NCI-H2081 (cell line): ENCODE data around the gene KRT39.
A peak's percentile ranks its signal among the peaks of the same experiment; 100 is the strongest.
"Not testable (repeated sequence)": the region's sequence is repeated elsewhere in the genome, so short reads cannot be mapped to it uniquely, and the experiment has no call there.

Experiments used
- DNase-seq, 2 experiments: peaks; one replicate each; lab custom pipeline; 2025; lab: John Stamatoyannopoulos, UW

KRT39 gene

DNA sequence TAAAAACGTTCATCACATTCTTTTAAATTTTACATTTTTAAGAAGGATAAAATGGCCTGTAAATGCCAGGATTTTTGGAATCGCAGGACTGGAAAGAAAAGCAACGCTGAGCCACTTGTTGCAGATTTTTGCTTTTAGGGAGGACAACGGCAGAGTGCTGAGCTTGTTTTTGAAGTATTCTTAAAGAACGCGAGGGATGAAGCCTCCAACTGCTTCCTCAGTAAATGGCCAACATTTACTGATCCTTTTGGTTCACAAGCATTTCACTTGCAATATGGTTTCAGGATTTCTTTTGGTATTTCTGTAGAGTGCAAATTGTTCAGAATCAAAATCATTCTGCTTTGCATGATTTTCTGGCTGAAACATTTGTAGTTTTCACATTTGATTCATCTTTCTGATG lies 26.5 kb downstream of the KRT39 start:
- DNase-seq: no peak

DNA sequence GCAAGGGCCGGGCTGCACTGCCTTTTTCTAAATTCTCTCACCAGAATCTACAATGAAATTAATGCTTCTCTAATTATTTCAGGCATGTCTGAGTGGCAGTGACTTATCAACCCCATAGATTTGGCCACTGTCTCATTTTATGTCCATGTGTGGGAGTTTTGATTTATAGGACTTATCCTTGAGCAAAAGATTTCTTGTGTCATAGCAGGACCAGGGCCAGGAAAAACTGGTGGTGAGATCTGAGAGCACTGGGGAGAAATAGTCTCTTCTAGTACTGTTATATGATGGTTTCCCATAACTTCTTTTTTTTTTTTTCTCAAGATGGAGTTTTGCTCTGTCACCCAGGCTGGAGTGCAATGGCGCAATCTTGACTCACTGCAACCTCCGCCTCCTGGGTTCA lies 27.8 kb downstream of the KRT39 start:
- DNase-seq: no peak

DNA sequence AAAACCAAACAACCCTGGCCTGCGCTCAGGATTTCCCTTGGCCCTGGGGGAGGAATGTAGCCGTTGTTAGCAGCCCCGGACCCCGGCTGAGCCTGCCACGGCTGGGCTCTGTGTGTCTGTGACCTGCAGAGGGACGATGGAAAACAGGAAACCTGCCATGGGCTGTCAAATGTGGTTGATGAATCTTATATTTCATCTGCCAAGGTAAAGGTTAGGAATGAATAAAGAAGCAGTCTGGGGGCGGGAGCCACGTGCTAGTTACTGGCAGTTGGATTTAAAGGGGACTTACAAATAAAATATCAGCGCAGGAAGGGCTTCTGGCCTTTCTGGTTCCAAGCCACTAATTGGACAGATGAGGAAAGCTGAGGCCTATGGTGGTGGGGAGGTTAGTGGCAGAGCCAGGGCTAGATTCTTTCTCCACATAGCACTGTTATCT lies 29.3 kb downstream of the KRT39 start, which contains the start of gene KRT23:
Gene KRT23, minus strand, starts transcription at position 263 of the 436 bp plus-strand sequence. CDS start 1,043 bp downstream, outside the sequence.
- DNase-seq: peak in 1 of 2 experiments; percentile 9

DNA sequence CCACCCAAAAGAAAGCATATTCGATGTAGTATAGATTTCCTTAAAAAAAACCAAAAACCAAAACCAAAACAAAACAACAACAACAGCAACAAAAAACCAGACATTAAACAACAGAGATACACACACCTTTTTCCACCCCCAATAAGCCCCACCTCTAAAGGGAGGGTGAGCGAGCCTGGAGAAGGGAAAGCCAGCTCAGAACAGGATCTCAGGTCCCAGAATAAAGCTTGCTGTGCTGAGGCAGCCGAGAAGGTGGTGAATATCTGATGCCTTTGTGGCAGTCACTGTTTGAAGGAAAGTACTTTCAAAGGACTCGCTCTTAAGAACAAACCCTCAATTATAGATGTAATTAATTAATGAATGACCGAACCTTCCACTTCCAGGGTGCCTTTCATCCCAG lies 29.8 kb downstream of the KRT39 start:
- DNase-seq: no peak

DNA sequence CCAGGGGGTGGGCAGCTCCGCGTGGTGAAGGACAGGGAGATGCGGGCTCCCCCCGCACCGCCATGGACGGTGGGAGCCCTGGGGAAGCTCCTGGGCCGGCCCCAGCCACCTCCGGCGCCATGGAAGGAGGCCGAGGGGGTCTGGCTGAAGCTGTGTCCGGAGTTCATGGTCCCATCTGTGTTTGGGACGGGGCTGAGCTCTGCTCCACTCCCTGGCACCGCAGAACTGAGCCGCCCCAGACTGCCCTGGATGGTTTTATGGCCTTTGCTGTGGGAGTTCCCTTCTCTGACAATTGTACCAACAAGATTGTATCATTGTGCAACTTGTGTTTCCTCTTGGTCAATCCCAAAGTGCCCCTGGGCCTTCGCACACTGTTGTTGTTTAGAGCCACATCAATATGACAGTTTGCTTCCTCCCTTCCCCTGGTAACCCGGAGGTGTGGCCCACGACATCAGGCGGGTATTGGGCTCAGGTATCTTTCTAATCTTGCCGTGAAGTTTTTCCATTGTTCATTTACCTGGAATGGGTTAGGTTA lies 30.2 kb downstream of the KRT39 start:
- no peak for DNase-seq

DNA sequence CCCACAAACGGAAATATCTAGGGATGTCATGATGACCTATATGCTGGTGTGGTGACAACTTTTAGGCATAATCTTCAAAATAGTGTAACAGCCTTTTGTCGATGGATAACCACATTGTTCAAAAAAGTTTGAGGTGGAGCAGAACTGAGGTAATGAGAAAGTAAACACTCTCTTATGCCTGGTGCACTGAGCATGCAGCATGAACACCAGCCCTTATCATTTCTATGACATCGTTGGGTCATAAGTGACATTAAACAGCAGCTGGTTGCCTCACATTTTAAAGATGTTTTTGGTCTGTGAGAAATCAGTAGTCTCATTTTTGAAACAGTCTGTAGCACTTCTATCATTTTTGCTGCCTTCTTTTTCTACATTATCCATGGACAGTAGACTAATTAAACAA lies 31.1 kb downstream of the KRT39 start:
- DNase-seq: no peak

DNA sequence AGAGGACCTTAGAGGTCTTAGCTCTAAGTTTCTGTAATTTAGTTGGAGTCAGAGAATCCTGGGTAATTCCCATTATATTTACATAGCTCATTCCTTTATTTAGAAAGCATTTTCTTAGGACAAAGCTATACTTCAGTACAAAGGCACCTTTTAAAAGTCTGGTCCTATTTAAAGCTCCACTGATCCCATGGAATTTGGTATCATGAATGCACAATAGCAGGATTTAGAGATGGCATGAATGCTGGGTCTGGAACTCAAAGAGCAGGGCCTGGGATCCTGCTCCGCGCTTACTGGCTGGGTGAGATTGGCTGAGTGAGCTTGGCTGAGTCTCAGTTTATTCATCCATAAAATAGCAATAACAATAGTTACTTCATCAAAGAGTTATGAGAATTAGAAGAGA lies 34.1 kb downstream of the KRT39 start:
- DNase-seq: no peak

DNA sequence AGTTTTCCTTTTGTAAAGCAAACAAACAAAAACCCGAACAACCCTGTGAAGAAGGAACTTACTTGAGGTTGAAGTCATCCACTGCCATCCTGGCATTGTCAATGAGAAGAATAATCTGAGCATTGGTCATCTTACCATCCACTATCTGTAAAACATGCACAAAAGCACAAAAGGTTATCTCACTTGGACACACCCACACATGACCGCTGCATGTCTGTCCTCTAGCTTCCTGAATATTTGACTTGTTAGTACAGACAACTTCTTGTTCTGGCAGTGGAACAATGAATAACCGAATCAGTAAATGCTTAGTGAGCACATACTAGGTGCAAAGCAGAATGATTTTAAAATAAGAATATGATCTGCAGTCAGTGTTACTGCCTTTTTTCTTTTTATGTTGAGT lies 35.4 kb downstream of the KRT39 start:
- DNase-seq: no peak

DNA sequence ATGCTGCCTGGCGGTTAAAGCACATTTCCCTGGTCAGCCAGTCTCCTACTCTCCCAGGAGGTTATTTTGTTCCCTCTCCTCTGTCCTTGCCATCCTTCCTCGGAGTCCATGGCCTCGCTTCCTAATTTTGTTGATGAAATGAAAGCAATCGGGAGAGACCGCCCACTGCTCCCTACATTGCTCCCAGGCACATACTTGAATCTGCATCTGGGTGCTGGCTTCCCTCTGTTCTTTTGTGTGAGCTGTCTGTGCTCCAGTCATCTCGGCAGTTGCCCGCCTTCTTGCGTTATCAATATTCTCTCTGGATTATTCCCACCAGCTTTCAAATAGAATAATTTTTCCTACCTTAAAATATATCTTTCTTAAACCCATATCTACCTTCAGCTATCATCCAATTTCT lies 40.4 kb downstream of the KRT39 start:
- DNase-seq: no peak

DNA sequence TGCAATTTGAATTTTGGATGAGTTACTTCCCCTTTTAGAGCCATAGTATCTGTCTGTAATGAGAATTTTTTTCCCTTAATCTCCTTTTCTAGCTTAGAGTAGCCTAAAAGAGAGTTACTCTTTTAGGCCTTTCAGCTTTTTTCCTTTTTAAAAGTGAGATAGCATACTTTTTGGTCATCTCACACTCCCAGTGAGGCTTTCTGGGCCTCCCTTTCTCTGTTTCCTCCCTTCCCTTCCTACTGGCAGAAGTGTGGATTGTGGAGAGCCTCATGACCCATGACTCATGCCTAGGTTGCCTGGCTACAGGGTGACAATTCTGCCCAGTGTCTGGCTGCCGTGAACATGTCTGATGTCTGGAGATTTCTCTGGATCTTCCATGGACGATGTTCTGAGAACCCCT lies 44.5 kb downstream of the KRT39 start:
- no peak for DNase-seq

DNA sequence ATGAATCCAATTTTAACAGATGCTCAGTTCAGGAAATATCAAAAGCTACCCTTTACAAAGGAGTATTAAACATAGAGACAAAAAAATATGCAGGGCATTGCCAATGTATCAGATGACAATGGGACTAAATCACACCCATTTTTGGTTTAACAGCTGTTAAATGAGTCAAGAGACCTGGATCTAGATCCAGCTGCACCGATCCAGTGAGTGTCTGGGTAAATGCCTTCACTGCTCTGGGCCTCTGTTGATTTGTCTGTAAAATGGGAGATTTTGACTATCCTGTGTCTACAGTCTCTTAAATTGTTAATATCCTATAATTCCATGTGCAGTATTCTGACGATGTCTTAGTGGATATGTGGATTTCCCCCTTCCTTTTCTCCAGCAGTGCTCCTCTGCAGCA lies 45.7 kb downstream of the KRT39 start:
- no peak for DNase-seq

DNA sequence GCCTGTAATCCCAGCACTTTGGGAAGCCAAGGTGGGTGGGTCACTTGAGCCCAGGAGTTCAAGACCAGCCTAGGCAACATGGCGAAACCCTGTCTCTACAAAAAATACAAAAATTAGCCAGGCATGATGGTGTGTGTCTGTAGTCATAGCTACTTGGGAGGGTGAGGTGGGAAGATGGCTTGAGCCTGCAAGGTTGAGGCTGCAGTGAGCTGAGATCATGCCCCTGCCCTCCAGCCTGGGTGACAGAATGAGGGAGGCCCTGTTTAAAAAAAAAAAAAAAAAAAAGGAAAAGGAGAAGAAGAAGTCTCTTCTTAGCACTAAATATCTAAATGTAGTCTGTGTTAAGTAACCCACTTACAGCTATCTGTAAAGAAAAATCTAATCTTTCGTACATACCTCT lies 49.6 kb downstream of the KRT39 start:
- not testable (repeated sequence) for DNase-seq

DNA sequence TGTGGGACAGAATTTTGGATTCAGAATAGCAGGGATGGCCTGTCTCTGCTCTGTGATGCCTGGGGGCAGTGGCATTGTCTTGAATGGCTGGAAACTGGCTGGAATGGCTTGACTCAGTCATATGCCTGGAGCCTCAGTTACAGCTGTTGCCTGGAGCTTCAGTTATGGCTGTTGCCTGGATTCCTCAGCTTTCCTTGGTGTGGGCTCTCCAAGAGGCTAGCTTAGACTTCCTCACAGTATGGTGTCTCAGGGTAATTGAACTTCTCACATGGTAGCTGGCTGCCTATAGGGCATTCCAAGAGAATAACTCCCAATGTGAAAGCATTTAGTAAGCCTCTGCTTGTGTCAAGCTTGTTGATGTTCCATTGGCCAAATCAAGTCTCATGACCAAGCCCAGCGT lies 50.4 kb downstream of the KRT39 start:
- no peak for DNase-seq

DNA sequence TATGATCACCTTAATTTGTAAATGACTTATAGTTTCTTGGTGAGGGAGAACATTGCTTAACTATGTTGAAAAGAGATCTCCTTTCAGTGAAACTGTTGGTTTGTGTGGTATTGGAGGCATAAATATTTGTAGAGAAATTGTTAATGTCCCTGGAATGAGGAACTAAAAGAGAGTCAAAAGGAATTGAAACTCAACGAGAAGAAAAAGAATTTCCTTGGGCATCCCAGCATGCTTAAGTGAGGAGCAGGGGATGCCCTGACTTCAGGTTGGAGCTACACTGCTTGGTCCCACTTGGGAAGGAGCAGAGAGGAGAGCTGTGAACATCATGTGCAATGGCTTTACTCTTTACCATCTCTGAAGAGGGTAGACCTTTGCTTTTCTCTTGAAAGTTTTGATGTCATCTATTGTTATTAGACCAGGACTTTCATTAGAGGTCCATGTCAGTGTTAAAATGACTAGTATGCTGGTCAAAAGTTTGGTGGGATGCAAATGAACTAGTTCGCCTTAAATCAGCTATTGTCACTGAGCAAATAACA lies 51.0 kb downstream of the KRT39 start:
- no peak for DNase-seq

DNA sequence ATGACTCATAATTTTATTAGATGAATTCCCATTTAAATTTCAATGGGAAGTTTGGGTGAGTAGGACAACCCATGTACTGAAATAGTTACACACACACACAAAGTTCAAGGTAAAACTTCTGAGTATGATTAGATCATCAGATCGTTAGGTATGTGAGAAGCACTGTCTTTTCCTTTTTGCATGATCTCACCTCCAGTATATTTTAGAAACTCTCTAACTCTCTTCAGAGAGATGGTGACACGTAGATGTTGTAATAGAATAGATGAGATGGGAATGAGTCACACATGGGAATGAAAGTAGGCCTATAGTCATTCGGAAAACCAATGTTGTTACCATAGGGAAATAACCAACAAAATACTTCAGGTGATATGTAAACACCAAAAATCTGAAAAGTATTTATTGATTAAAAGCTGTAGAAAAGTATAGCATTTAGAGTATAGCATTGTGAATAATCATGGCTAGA lies 51.5 kb downstream of the KRT39 start:
- DNase-seq: no peak

DNA sequence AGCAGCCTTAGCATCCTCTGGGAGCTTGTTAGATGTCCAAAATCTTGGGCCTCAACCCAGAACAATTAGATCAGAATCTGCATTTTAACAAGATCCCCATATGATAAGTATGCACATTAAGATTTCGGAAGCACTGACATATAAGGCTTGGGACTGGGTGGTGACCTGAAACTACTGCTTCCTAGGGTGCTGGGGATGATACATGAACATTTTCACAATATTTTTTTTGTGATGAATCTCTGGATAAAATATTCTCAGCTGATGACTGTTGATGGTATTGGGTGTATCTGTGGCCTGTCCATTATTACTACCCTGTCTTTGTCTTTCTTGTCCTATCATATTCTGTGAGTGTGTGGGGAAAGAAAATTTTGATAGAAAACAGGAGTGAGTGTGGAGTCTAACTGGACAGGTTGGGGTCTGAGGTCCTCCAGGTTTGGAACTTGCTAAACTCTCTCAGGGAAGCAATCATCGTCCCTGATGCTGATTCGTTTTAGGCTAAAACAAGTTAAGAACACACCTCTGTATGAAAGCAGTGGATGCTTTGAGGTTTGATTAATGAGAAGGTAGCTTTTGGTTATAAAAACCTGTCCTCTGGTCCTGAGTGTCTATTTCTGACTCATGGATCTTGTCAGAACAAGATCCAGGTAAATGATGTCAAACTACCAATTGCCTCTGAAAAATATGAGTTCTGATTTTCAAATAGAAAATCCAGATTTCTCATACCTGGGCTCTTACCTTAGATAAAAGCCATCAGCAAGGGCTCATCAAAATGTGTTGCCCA lies 52.5 kb downstream of the KRT39 start:
- no peak for DNase-seq

DNA sequence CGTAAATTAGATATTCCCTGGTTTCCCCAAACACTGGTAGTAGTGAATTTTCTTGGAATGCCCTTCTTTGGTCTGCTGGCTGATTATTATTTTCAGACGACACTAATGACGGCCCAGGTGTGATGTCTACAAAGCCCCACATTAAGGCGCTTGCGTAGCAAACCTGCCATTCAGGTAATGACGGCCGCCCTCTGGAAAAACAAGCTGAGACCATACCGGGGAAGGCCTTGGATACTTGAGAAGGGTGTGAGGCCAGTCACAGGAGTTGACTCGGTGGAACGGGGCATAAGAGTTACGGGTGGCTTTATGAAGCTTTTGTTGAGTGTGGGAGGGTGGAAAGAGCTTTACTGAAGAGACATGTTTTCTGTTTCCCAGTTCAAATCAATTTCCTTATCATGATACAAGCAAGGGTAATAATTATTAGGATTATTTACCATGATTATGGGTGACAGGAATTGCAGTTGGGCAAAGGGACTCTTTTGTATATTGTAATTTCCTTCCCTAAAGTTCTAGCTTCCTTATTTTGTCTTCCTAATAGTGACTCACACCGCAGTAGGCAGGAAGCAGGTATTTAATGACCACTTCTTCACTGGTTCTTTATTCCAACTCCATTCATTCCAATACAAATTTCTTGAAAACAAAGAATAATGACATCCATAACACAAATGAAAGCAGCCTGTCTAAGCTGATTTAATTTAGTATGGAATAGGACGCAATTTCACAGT lies 54.1 kb downstream of the KRT39 start:
- DNase-seq: no peak

DNA sequence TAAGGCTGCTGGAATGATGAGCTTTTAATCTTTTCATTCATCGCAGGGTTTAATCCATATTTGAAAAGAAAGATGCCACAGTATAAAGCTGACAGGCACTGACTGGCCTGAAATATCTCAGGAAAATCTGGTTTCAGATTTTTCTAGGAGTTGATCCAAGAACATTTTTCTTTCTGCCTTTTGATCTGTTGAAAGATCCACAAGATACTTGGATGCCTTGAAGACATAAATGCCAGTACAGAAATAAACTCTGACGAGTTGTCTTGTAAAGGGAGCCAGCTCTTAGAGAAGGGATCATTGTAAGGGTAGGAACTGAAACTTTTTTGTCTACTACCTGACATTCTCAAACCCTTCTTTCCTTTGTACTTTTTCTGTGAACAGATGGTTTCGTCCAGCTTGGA lies 56.3 kb downstream of the KRT39 start:
- DNase-seq: no peak

DNA sequence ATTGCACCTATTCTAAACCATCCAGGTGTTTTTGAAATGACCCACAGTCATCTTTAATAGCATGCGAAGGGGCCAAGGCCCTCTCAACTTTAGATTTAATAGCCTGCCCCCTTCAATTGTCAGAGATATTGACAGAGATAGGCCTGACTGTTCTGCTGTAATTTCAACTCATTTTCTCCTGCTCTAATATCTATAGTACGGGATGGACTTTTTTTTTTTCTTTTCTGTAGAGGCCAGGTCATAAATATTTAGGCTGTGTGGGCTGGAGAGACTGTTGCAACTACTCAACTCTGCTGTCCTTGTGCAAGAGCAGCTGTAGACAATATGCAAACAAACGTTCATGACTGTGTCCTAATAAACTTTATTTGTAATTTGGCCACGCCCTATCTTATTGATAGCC lies 57.0 kb downstream of the KRT39 start:
- peak in 1 of 2 experiments; percentile 30 for DNase-seq

DNA sequence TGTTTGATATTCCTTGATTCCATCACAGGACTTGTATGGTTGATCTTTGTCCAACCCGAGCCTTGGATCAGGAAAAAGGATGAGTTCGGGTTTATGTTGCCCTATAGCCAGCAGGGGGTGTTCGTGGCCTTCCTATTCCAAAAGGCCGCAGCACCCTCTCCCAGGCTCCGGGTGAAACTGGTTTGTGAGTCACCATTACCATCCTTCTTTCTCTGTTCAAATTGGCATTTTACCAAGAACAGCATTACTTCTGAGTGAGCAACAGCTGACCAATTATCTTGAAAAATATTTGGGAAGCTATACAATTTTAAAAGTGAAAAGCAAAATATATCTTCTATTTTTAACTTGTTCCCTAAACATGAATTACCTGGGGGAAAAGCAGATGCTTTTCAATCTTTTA lies 57.4 kb downstream of the KRT39 start:
- DNase-seq: peak; percentile 92 to 94
